CD4-positive, alpha-beta T cell treated with Interferon gamma for 1 hour (primary cell): ENCODE data around the gene DCTN5.
A peak's percentile ranks its signal among the peaks of the same experiment; 100 is the strongest.
"Not testable (repeated sequence)": the region's sequence is repeated elsewhere in the genome, so short reads cannot be mapped to it uniquely, and the experiment has no call there.

Experiments used
- DNase-seq: peaks from one replicate; pipeline ENCODE4 v3.0.0-alpha.2; 2020

Gene DCTN5

GRCh38 chr16:23640931-23641765 lies at the start of gene DCTN5, which contains the start of gene PALB2:
TSS of gene DCTN5 (plus strand) at chr16:23641466. CDS start at chr16:23641543, 77 bp downstream.
TSS of gene PALB2 (minus strand) at chr16:23641310. CDS start at chr16:23641157, 153 bp downstream.
- DNase-seq = peak; percentile 88

- no peak for DNase-seq
Measured at GRCh38 chr16:23594186-23594585, 47.1 kb upstream of the DCTN5 start.

GRCh38 chr16:23595246-23595950 lies 45.9 kb upstream of the DCTN5 start:
- DNase-seq = no peak

- DNase-seq = peak; percentile 86
Measured at GRCh38 chr16:23595951-23596720, 45.1 kb upstream of the DCTN5 start, which contains the start of gene NDUFAB1. TSS of gene NDUFAB1 (minus strand) at chr16:23596316. CDS start at chr16:23596290, 26 bp downstream.

- peak; percentile 23 for DNase-seq
Measured at GRCh38 chr16:23597003-23597756, 44.1 kb upstream of the DCTN5 start.

- no peak for DNase-seq
Measured at GRCh38 chr16:23607726-23608125, 33.5 kb upstream of the DCTN5 start.

- DNase-seq = no peak
Measured at GRCh38 chr16:23608194-23608593, 33.1 kb upstream of the DCTN5 start.

DNA sequence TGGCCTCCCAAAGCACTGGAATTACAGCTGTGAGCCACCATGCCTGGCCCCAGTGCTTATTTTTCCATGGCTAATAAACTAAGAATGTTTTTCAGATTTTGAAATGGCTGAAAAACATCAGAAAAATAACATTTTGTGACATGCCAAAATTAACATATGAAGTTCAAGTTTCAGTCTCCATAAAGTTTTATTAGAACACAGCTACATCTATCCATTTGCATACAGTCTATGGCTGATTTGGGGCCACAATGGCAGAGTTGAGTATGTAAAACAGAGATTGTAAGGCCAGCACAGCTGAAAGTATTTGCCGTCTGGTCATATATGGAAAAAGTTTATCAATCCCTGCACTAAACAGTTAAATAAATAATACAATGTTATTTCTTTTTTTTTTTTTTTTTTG lies 31.3 kb upstream of the DCTN5 start:
- no peak for DNase-seq

DNA sequence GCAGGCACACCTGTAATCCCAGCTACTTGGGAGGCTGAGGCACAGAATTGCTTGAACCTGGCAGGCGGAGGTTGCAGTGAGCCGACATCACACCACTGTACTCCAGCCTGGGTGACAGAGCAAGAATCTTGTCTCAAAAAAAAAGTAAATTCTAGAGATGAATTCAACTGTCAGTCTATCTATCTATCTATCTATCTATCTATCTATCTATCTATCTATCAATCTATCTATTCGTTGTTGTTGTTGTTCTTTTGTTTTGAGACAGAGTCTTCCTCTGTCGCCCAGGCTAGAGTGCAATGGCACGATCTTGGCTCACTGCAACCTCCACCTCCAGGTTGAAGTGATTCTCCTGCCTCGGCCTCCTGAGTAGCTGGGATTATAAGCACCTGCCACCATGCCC lies 30.4 kb upstream of the DCTN5 start:
- DNase-seq = not testable (repeated sequence)

DNA sequence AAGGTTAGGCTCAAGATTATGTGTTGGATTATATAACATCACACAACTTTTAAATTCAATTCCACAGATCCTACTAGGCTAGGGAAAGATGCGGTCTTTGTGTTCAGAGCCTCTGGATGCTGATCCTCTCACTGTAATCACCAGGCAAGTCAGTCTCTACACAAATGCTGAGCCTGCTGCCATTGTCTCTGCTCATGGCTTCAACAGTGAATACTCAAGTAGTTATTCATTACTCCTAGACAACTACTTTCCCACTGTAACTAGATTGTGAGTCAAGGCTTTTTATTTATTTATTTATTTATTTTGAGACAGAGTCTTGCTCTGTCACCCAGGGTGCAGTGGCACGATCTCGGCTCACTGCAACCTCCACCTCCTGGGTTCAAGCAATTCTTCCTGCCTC lies 29.3 kb upstream of the DCTN5 start:
- DNase-seq = no peak

DNA sequence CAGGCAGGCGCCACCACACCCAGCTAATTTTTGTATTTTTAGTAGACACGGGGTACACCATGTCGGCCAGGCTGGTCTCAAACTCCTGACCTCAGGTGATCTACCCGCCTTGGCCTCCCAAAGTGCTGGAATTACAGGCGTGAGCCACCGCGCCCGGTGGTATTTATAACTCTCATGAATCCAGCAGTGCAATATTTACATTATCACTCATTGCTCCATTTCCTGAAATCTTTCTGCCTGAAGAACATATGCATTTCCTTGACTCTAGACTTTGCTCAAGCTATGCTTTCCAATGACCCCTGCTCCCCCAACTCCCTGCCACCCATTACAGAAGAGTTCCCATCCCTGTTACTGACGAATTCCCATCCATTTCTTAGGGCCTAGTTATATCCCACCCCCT lies 25.5 kb upstream of the DCTN5 start:
- DNase-seq = no peak

- DNase-seq = no peak
Measured at GRCh38 chr16:23624092-23624491, 17.2 kb upstream of the DCTN5 start.

GRCh38 chr16:23629516-23629915 lies 11.8 kb upstream of the DCTN5 start:
- DNase-seq = no peak

GRCh38 chr16:23631874-23632273 lies 9.4 kb upstream of the DCTN5 start:
- not testable (repeated sequence) for DNase-seq

DNA sequence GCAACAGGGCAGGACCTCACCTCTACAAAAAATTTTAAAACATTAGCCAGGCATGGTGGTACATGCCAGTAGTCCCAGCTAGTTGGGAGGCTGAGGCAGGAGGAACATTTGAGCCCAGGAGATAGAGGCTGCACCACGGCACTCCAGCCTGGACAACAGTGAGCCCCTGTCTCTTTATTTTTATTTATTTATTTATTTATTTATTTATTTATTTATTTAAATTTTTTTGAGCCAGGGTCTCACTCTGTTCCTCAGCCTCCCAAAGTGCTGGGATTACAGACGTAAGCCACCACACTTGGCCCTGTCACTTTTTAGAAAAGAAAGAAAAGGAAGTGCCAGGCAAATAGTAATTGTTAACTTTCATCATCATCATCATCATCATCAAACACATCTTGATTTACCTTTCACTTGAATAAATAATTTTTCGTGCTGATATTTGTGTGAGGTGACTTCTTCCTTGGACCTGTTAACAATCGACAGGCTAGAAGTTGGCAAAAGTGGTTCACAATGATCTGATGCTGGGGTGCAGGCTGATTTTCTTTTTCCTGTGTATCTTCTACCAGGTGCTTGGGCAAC lies 6.7 kb upstream of the DCTN5 start:
- DNase-seq = no peak

DNA sequence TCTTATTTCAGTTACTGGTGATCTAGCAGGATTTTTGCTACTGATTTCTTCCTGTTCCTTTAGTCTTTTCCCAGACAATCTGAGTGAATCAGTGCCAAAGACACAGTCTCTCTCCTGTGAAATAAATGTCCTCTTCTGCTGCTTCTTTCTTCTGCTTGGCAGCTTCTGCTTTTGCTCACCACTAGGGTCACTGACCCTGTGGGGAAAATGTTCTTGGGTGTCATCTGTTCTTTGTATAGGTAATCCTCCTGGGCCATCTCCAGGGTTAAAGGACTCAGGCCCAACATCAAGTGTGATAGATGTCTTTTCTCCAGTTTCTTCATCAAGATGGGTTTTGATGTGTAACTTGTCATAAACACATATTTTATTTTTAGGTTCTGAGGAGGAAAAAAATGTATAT lies 5.3 kb upstream of the DCTN5 start:
- no peak for DNase-seq

DNA sequence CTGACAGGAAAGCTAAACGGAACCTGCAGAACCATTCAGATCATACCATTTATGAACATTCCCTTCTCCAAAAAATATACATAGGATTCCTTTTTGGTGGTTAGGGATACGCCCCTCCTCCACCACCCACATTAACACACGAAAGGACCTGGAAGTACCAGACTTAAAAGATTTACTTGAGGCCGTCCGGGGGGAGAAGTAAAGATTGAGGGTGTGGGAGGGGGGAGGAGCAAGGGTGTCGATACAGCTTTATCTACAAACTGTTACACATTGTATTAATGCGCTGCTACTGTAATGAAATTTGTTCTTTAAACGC lies 693 bp upstream of the DCTN5 start:
- DNase-seq = no peak

DNA sequence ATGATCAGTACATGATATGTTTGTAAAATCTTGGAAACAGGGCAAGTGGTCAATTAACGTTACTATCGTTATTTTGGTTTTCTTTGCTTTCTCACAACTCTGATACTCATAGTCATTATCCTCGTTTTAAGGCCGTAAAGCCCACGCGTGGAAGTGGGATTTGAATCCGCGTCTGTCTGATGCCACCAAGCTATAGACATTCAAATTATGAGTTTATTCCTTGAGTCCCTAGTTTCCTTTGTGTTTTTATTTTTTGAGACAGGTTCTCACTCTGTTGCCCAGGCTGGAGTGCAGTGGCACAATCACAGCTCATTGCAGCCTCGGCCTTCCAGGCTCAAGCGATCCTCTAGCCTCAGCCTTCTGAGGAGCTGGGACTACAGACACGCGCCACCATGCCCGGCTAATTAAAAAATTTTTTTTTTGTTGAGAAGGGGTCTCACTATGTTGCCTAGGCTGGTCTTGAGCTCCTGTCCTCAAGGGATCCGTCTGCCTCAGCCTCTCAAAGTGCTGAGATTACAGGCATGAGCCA lies 1.0 kb downstream of the DCTN5 start:
- no peak for DNase-seq

- DNase-seq = no peak
Measured at GRCh38 chr16:23650674-23651416, 9.6 kb downstream of the DCTN5 start.

DNA sequence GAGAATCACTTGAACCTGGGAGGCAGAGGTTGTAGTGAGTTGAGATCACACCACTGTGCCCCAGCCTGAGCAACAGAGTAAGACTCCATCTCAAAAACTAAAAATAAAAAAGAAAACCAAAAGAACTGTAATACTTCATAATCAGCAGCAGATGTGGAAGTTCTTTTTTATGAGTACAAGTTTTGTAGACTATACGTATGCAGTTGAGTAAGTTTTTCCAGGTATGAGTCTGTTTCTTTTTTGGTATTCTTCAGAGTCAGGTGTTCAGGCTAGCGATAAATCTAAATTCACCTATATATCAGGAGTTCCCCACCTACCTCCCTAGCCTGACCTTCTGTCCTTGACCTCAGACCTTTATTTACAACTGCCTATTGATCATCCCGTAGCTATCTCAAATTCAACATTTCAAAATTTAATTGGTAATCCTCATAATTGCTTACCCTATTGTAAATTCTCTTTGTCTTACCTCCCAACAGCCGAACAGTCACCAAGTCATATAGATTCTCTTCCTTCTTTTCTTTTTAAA lies 10.7 kb downstream of the DCTN5 start:
- no peak for DNase-seq

DNA sequence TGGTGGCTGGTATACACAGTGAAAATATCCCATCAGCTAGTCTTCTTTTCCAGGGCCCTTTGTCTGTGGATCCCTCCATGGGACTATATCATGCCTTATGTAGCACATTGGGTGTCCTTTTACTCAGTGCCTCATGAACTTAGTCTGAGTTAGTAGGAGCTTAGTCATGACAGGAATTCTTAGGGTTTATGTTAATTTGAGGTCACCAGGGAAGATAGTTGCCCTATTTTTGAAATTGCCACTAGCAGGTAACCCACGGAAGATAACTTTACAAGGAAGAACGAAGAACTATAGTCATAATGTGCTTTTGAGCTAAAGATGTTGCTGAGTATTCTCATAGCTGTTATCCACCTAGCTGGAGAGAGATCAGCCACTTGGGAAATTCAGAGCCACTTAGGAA lies 22.7 kb downstream of the DCTN5 start:
- DNase-seq = no peak
